Esophagus muscularis mucosa (tissue), 4 donors: ENCODE measurements around the gene CELF4.

ENCODE experiments used
- EP300 ChIP-seq: sonication (generic); formaldehyde crosslinking; IDR thresholded peaks from one replicate; pipeline ENCODE4 v1.6.1; 2017; ENCODE audit warnings: antibody characterized with exemption
- POLR2A ChIP-seq: fragments of 450-650 bp; IDR thresholded peaks from one replicate; pipeline ENCODE4 v1.6.1; 2017; ENCODE audit warnings: antibody characterized with exemption, moderate library complexity, mild to moderate bottlenecking, low read depth
- POLR2AphosphoS5 ChIP-seq, 2 donors: sonication (generic); formaldehyde crosslinking; IDR thresholded peaks; one replicate each; pipeline ENCODE4 v1.6.1; 2017; ENCODE audit warnings: antibody characterized with exemption in 2 of 2
- TF ChIP-seq, protein P1 (sequence below), 3 experiments: fragments of 200-600 bp in 2 of 3; fragments of 450-650 bp in 1 of 3; sonication (generic) in 2 of 3; IDR thresholded peaks; one replicate each; pipeline ENCODE4 v1.5.1; 2017 to 2019; ENCODE audit warnings: antibody characterized with exemption in 3 of 3, mild to moderate bottlenecking in 2 of 3, moderate library complexity in 1 of 3

DNA sequence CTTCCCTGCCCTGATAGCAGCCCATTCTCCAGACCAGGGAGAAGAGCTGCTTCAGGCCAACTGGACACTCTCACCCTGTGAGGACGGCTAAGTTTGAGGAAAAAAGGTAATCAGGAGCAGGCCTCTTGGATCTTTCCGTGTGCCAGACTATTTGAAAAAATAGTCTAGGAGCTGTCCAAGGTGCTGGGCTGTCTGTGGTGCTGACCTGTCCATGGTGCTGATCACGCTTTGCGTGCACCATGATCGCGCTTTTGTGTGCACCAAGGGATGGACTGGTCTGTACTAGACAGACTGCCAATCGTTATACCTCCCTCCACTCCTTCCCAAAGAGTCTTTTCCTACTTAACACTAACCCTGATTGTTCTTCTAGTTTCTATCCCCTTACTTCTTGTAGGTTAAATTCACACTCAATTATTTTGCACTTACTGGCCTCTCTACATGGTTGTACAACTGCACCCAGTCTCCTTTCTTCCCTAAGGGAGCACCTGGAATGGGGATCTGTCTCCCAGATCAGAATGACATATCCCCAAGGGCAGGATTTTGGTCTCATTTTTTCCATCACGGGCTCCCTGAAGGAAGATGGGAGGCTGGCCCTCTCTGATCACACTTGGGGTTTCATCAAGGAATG is 295.4 kb downstream of the CELF4 start:
- TF ChIP-seq, protein P1, sequence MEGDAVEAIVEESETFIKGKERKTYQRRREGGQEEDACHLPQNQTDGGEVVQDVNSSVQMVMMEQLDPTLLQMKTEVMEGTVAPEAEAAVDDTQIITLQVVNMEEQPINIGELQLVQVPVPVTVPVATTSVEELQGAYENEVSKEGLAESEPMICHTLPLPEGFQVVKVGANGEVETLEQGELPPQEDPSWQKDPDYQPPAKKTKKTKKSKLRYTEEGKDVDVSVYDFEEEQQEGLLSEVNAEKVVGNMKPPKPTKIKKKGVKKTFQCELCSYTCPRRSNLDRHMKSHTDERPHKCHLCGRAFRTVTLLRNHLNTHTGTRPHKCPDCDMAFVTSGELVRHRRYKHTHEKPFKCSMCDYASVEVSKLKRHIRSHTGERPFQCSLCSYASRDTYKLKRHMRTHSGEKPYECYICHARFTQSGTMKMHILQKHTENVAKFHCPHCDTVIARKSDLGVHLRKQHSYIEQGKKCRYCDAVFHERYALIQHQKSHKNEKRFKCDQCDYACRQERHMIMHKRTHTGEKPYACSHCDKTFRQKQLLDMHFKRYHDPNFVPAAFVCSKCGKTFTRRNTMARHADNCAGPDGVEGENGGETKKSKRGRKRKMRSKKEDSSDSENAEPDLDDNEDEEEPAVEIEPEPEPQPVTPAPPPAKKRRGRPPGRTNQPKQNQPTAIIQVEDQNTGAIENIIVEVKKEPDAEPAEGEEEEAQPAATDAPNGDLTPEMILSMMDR (IDR thresholded peaks at IDR 0.05) = no peak
- TF ChIP-seq POLR2A (no peak), EP300 (no peak), POLR2AphosphoS5 (IDR thresholded peaks at IDR 0.05) (no peak)
